Osteocyte (in vitro differentiated cells): Measurements from ENCODE around the gene XPO4. TPM values are rescaled to one million over a fixed set of nuclear protein-coding genes. Genes with fewer than 3 reads are reported as not detected.
"Not testable (repeated sequence)": the region's sequence is repeated elsewhere in the genome, so short reads cannot be mapped to it uniquely, and the experiment has no call there.

Source experiments
- DNase-seq: peaks from one replicate; pipeline ENCODE4 v3.0.0; 2021; ENCODE audit warnings: mixed read lengths; ENCODE audit not compliant: unreplicated experiment; ENCODE audit errors: extremely low spot score
- H3K27ac Mint-ChIP-seq: one replicate; pipeline ENCODE4 v1.8.0; 2021; ENCODE audit warnings: mild to moderate bottlenecking, mixed read lengths; ENCODE audit not compliant: unreplicated experiment
- H3K27me3 Mint-ChIP-seq: one replicate; pipeline ENCODE4 v1.8.0; 2021; ENCODE audit warnings: mixed read lengths; ENCODE audit not compliant: unreplicated experiment
- H3K36me3 Mint-ChIP-seq: one replicate; pipeline ENCODE4 v1.8.0; 2021; ENCODE audit warnings: mixed read lengths; ENCODE audit not compliant: unreplicated experiment
- H3K4me1 Mint-ChIP-seq: one replicate; pipeline ENCODE4 v1.8.0; 2021; ENCODE audit warnings: mixed read lengths; ENCODE audit not compliant: unreplicated experiment
- H3K4me3 Mint-ChIP-seq: one replicate; pipeline ENCODE4 v1.8.0; 2021; ENCODE audit warnings: mild to moderate bottlenecking, moderate library complexity, mixed read lengths; ENCODE audit not compliant: unreplicated experiment
- H3K9me3 Mint-ChIP-seq: one replicate; pipeline ENCODE4 v1.8.0; 2021; ENCODE audit warnings: mixed read lengths; ENCODE audit not compliant: unreplicated experiment
- total RNA-seq: library from RNA; stranded (reverse); gene quantifications from 2 replicates; pipeline ENCODE4 v1.2.1, GENCODE V29; 2021
- TF ChIP-seq, protein P1 (sequence below): fragments of 200-600 bp; sonication (generic); IDR thresholded peaks from 2 replicates; pipeline ENCODE4 v1.5.0; 2021; ENCODE audit warnings: antibody characterized with exemption, mild to moderate bottlenecking, moderate library complexity

XPO4 gene
- total RNA-seq, 1 donor from 2014 or later, result 13.9 TPM

DNA sequence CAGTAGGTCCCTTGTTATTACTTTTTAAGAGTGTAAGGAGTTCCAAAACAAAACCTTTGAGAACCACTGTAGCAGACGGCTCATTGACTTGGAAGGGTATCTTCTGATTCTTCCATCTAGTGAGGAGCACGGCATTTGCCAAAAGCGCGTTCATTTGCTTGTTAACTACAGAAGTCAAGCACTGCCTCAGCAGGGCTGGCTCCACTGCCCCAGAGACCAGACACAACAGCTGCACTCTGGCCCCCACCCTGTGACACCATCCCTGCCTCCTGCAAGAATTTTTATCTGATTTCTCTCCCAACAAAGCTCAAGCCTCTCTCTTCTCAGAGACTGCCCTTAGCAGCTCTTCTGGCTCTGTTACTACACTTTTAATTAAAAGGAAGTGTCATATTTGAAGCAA, 20.7 kb upstream of the XPO4 start:
- H3K27ac Mint-ChIP-seq, result no peak overlapping the region
- no peaks in the 10 kb centered on the region for H3K9me3 Mint-ChIP-seq
- H3K36me3 Mint-ChIP-seq, result no peaks in the 10 kb centered on the region
- no peak overlapping the region for H3K4me3 Mint-ChIP-seq
- TF ChIP-seq, protein P1, sequence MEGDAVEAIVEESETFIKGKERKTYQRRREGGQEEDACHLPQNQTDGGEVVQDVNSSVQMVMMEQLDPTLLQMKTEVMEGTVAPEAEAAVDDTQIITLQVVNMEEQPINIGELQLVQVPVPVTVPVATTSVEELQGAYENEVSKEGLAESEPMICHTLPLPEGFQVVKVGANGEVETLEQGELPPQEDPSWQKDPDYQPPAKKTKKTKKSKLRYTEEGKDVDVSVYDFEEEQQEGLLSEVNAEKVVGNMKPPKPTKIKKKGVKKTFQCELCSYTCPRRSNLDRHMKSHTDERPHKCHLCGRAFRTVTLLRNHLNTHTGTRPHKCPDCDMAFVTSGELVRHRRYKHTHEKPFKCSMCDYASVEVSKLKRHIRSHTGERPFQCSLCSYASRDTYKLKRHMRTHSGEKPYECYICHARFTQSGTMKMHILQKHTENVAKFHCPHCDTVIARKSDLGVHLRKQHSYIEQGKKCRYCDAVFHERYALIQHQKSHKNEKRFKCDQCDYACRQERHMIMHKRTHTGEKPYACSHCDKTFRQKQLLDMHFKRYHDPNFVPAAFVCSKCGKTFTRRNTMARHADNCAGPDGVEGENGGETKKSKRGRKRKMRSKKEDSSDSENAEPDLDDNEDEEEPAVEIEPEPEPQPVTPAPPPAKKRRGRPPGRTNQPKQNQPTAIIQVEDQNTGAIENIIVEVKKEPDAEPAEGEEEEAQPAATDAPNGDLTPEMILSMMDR, result no peak
- DNase-seq, result no peak
- H3K4me1 Mint-ChIP-seq, result peaks cover 1% of the 10 kb centered on the region
- peaks cover 9% of the 10 kb centered on the region for H3K27me3 Mint-ChIP-seq

DNA sequence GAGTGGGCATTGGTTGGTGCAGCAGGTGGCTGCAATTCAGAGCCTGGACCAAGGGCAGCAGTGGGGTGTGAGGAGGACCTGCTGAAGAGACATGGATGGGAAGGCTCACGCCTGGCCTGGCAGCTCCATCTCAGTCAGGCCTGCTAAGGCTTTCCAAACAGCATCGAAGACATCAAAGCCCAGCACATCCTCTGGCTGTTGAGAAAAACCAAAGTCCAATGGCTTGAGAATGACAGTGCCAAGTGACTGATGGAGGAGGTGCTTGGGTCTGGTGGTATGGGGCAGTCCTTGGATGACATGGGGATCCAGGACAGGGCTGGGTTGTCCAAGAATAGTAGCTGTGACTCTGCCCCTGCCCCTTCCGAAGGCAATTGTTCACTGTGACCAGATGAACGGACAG, 19.0 kb upstream of the XPO4 start:
- TF ChIP-seq, protein P1, result no peak
- Mint-ChIP-seq H3K27ac (no peak overlapping the region), H3K36me3 (no peaks in the 10 kb centered on the region), H3K4me3 (no peak overlapping the region), H3K27me3 (peaks cover 9% of the 10 kb centered on the region), H3K4me1 (peaks cover 1% of the 10 kb centered on the region), H3K9me3 (no peaks in the 10 kb centered on the region)
- DNase-seq, result no peak

DNA sequence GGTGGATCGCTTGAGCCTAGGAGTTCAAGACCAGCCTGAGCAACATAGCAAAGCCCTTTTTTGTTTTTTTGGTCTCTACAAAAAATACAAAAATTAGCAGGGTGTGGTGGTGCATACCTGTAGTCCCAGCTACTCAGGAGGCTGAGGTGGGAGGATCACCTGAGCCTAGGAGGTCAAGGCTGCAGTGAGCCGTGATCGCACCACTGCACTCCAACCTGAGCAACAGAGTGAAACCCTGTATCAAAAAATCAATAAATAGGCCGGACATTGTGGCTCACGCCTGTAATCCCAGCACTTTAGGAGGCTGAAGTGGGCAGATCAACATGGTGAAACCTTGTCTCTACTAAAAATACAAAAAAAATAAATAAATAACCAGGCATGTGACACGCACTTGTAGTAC, 13.1 kb upstream of the XPO4 start:
- not testable (repeated sequence) for H3K36me3 Mint-ChIP-seq, H3K4me3 Mint-ChIP-seq

DNA sequence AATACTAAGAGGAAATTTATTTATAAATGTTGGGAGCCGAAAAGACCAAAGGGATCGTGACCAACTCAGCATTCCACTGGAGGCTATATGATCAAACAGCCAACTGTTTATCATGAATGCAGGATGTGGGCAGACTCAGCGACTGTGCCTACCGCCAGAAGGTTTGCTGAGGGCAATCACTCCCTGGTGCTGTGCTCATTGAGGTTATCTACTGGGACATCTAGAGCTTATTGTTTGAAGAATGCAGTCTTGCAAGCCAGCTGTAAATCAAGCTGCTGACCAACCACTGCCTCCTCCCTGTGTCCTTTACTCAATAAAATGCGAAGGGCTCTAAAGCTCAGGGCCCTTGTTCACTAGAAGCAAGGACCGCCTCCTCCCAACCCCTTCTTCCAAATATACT, 8.5 kb upstream of the XPO4 start:
- TF ChIP-seq, protein P1, result no peak
- Mint-ChIP-seq H3K4me1 (no peaks in the 10 kb centered on the region), H3K4me3 (no peak overlapping the region), H3K9me3 (no peaks in the 10 kb centered on the region), H3K36me3 (no peaks in the 10 kb centered on the region), H3K27me3 (peaks cover 25% of the 10 kb centered on the region), H3K27ac (no peak overlapping the region)
- DNase-seq, result peak; percentile 49

More for the DNA sequence above, 13.1 kb upstream of the XPO4 start:
- not testable (repeated sequence) for H3K4me1 Mint-ChIP-seq, H3K27ac Mint-ChIP-seq, H3K9me3 Mint-ChIP-seq, DNase-seq
- H3K27me3 Mint-ChIP-seq, result peaks cover 13% of the 10 kb centered on the region

DNA sequence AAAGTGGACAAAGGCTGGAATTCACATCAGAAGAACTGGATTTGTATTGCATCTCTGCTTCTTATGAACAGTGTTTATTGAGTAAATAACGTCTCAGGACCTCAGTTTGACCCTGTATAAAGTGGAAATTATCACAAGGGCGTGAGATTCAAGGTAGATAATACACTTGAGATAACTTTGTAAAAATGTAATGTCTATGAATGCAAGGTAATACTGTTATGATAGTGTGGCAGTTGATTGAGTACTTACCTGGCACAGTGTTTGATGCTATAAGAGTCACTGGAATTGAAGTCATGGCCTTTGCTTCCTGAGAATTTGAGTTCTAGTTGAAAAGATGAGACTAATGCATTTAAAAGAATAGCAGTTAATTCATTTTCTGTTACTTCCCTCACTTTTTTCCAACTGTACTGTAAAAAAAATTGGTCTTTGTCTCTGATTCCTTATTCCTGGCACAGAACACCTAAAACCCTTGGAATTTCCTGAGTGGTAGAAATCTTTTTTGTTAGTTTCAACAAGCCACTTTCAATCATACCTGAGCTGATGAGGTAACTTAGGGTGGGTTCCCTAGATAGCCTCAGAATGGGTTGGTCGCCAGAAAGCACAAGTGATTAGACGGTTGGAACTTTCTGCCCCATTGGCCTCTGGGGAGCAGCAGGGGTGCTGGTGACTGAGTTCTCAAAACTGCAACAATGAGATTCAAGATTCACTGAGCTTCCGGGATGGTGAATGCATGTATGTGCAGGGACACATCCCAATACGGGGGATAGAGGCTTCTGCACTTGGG, 6.4 kb upstream of the XPO4 start:
- DNase-seq, result peak; percentile 40
- TF ChIP-seq, protein P1, result no peak
- H3K27me3 Mint-ChIP-seq, result peaks cover 23% of the 10 kb centered on the region

More for the DNA sequence above, 6.4 kb upstream of the XPO4 start:
- no peak overlapping the region for H3K27ac Mint-ChIP-seq
- no peaks in the 10 kb centered on the region for H3K9me3 Mint-ChIP-seq
- H3K36me3 Mint-ChIP-seq, result no peaks in the 10 kb centered on the region
- no peak overlapping the region for H3K4me3 Mint-ChIP-seq
- peaks cover 4% of the 10 kb centered on the region for H3K4me1 Mint-ChIP-seq
